Activated CD4-positive, CD25-positive, alpha-beta regulatory T cell treated with anti-CD3 and anti-CD28 coated beads, Interleukin-2, amount 50 U/mL, for 16 hours (primary cell): ENCODE results near the gene CD99.
"Not testable (repeated sequence)": the region's sequence is repeated elsewhere in the genome, so short reads cannot be mapped to it uniquely, and the experiment has no call there.

Experiments
- DNase-seq: peaks from one replicate; pipeline ENCODE4 v3.0.0-alpha.2; 2020; ENCODE audit warnings: low read depth, low spot score

The CD99 gene

DNA sequence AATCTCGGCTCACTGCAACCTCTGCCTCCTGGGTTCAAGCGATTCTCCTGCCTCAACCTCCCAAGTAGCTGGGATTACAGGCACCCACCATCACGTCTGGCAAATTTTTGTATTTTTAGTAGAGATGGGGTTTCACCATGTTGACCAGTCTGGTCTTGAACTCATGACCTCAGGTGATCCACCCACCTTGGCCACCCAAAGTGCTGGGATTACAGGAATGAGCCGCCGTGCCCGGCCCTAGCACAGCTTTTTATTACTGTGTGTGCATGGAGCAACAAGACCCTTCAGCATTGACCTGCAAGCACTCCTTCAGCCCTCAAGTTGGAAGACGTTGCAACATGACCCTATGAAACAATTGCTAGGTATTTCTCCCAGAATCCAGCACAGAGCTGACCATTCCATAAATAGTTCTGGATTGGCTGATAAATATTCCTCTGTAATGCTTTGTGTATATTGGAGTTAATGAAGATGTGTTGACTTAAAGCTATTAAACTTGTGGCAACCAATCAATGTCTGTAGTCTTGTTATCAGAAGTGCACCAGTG, 15.4 kb upstream of the CD99 start:
- DNase-seq: not testable (repeated sequence)

DNA sequence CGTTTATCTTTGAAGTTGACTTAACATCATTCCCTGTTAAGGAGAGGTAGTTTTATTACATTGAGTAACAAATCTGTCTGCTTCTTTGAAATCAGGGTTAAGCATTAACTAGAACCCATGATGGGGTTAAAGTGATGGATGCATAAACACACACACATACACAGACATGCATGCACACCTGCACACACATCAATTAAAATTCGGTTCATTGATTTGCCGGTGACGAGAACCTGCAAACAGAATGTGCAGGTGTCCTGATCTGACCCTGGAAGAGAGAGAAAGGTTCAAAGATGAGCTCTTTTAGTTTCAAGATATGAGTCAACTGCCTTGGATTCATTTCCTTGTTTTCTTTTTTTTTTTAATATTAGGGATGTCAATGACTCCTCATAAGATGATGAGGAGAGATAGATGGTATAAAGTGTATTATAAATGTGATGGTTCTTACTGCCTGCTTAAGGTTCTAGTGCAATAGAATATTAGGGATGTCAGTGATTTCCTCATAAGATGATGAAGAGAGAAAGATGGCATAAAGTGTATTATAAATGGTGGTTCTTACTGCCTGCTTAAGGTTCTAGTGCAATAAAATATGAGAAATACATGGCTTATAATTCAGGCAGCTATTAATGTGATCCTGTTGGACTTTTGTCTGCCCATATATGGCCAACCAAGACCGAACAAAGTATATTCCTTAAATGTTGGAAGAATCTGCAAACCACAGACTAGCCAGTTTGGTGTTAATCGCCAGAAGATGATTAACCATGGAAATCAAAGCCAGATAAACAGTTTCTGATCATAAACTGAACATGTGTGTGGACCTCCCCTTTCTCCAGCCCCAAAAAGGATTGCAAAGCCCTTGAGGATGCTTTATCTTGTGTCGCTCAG, 14.1 kb upstream of the CD99 start:
- no peak for DNase-seq

GRCh38 chrX:2677764-2678163, 13.3 kb upstream of the CD99 start:
- DNase-seq: no peak

GRCh38 chrX:2678583-2678982, 12.5 kb upstream of the CD99 start:
- no peak for DNase-seq

GRCh38 chrX:2679534-2680485, 11.3 kb upstream of the CD99 start:
- no peak for DNase-seq

DNA sequence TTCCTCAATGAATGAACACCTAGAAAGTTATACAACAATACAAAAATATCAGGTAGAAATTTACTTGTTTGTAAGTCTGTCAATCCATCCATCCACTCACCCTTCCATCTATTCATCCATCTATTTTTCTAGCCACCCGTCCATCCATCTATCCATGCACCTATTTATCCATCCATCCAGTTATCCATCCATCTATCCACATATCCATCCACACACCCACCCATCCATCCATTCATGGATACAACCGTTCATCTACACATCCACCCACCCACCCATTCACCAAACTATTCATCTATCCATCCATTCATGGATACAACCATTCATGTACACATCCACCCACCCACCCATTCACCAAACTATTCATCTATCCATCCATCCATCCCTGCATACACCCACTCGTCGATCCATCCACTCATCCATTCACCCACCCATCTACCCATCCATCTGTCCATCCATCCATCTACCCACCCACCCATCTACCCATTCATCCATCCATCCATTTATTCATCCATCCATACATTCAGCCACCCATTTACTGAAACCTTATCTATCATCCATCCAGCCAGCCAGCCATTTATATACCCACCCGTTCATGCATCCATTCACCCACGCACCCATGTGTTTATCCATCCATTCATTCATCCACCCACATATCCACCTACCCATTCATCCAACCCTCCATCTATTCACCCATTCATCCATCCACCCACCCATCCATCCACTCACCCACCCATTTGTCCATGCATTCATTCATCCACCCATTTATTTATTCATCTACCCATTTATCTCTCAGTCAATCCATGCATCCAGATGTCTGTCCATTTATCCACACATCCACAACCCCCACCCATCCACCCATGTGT, 10.4 kb upstream of the CD99 start:
- no peak for DNase-seq

GRCh38 chrX:2682565-2683177, 8.4 kb upstream of the CD99 start:
- no peak for DNase-seq

DNA sequence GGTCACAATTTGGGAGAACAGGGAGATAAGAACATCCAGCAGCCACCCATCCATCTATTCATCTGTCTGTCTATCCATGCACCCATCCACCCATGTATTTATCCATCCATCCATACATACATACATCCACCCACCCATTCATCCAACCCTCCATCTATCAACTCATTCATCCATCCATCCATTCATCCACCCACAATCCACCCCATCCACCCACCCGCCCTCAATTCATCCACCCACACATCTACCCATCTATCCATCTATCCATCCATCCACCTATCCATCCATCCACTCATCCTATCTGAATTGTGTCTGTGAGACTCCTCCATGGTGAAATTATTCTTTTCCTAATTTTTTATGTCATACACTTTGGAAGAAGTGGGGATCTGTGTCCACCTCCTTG, 6.8 kb upstream of the CD99 start:
- no peak for DNase-seq

DNA sequence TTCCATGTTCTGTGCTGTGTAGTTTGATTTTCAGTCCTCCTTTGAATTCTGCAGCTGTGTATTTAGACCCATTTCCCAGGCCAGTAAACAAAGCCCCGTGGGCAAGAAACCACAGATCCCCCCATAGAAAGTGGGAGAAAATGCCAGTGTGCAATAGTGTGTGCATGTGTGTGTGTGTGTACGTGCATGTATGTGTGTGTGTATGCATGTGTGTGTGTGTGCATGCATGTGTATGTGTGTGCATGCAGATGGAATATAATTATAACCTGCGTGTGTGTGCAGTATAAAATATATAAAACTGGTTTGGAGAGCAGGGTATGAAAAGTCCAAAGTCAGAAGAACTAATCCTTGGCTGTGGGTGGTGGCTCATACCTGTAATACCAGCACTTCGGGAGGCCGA, 5.2 kb upstream of the CD99 start:
- no peak for DNase-seq

DNA sequence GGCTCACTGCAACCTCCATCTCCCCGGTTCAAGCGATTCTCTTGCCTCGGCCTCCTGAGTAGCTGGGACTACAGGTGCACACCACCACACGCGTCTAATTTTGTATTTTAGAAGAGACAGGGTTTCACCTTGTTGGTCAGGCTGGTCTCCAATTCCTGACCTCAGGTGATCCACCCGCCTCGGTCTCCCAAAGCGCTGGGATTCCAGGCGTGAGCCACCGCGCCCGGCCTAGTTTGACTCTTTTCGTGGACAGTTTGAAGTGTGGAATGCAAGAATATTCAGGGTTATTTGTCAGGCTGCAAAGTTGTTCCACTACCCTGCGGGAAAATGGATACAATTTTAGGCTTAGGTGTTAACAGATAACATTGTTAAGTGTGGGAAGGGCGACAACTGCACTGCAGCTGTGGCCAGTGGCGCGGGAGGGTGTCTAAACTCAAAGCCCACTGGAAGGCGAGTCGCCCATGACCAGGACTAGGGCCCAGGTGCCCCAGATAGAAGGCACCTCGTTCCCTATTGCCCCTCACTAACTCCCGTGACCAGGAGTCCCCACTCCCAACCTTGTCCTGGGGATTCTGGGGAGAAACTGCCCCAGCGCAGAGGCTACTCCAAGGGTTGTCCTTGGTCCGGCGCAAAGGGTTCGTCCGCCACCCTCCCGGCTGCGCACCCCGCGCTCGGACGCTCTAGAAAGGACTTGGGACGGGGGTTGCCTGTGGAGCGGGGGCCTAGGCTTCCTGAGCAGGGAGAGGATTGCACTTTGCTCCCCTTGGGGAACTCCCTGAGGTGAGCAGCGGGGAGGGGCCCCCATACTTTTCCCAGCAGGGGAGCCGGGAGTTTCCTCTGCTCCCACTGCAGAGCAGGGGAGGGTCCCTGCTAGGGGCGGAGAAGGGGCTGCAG, 1.1 kb upstream of the CD99 start:
- DNase-seq: no peak

- DNase-seq: no peak
These were observed 587 bp downstream of the CD99 start for GRCh38 chrX:2691543-2692220.

- DNase-seq: no peak
These were observed 1.4 kb downstream of the CD99 start for GRCh38 chrX:2692221-2693112.

DNA sequence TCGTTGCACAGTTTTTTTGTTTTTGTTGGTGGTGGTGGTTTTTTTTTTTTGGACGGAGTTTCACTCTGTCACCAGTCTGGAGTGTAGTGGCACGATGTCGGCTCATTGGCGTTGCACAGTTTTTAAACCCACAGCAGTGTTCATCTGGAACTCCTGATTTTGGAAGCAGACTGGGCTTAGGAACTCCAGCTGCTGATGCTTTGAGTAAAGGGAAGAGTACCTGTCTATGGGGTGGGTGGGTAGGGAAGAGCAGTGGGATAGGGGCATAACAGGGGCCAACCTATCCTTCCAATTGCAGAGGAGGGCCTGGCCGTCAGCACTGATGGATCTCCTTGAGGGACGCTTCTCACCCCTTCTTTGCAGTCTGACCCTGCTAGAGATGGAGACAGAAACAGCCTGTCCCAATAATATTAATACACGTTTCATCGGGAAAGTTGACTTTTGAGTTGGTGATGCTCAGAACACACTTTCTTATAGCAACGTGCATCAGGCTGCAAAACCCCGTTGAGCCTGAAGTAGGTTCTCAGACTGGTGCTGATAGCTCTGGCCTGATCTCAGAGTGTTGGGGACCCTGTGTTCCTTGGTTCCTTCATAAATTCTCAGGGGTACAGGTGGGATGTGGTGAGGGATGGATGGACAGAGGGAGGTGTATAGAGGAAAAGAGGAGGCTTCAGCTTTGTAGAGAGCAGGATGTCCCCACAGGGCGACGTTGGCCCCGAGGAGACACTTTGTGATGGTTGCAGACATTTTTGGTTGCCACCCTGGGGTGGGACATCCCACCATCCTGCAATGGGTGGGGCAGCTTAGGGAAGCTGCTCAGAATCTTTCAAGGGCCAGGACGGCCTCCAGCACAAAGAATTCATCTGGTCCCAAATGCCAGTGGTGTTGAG, 2.3 kb downstream of the CD99 start:
- DNase-seq: no peak

DNA sequence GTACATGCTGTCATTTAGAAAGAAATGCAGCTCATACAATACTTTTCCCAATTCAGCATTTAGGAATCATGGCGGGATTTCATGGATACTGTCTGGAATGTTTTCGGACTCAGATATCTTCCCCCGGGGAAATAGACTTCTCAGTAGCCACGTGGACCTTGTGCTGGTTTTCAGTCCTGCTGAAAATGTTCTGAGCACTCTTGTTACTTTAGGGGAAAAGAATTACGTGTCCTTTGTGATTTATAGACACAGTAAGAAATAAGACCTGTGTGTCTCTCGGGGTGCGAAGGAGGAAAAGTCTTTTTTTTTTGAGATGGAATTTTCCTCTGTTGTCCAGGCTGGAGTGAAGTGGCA, 3.8 kb downstream of the CD99 start:
- DNase-seq: no peak

DNA sequence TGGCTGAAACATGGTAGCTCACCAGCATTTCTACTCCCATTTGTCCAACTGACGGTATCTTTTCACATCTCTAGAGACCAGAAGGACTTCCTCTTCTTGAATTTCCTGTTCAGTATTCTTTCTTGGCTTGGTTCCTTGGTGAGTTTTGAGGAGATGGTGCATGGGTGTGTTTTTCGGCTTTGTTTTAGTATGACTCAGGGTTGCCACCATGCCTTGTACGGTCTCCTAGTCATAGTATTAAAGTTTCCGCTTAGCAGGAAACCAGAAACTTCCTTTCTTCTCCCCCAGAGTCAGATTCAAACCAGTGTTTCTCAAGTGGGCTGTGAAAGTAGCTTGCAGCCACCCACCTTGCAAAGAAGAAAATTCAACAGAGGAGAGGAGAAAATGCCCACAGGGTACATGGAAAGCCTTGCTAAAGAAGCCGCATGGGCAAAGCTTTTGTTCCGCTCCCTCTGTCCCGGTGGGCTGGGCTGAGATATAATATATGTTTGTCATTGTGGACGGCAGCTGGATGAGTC, 5.7 kb downstream of the CD99 start:
- DNase-seq: peak; percentile 40

DNA sequence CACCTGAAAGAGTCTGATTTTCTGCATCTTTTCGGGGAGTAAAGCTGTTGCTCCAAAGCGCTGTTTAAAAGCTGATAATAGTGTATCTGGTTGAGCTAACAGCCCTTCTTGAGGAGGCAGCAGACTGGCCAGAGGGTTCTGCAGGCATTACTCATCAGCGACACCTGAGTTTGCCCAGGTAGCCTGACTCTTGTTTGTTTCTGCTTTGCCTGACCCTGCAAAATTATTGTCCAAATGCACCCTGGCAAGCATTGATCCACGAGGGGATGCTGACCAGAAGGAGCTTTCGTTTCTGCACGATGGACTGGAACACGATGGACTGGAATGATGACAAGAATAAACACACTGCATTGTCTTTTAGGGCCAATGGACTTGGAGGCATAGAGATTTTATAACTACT, 6.2 kb downstream of the CD99 start:
- no peak for DNase-seq

GRCh38 chrX:2697741-2698299, 6.7 kb downstream of the CD99 start:
- DNase-seq: no peak
